Stimulated activated CD4-positive, alpha-beta T cell treated with anti-CD3 and anti-CD28 coated beads, Interleukin-2, amount 100 ng/mL, for 48 hours (primary cell): ENCODE measurements around the gene DIAPH1.
"Not testable (repeated sequence)": the region's sequence is repeated elsewhere in the genome, so short reads cannot be mapped to it uniquely, and the experiment has no call there.

Experiments
- DNase-seq, 2 donors: peaks; one replicate each; pipeline ENCODE4 v3.0.0-alpha.2; 2020

The DIAPH1 gene

GRCh38 chr5:141639357-141640050, 20.7 kb upstream of the DIAPH1 start:
- DNase-seq, result no peak

- DNase-seq, result no peak
Observed at GRCh38 chr5:141638771-141639170, 20.0 kb upstream of the DIAPH1 start.

GRCh38 chr5:141637767-141638419, 19.1 kb upstream of the DIAPH1 start:
- peak; percentile 36 to 47 for DNase-seq

GRCh38 chr5:141637123-141637766, 18.4 kb upstream of the DIAPH1 start:
- peak; percentile 37 to 48 for DNase-seq

- DNase-seq, result peak; percentile 95 to 97
Observed at GRCh38 chr5:141636413-141637122, 17.8 kb upstream of the DIAPH1 start, which contains the start of the genes HDAC3 and RELL2. Gene HDAC3 (minus strand): TSS chr5:141636849. CDS start chr5:141636790, 59 bp downstream. Gene RELL2 (plus strand): TSS chr5:141636997. CDS start chr5:141638226, 1,229 bp downstream.

GRCh38 chr5:141636106-141636412, 17.3 kb upstream of the DIAPH1 start:
- no peak for DNase-seq

GRCh38 chr5:141635646-141636045, 16.8 kb upstream of the DIAPH1 start:
- DNase-seq, result no peak

- DNase-seq, result no peak
Observed at GRCh38 chr5:141634720-141635119, 15.9 kb upstream of the DIAPH1 start.

- no peak for DNase-seq
Observed at GRCh38 chr5:141633871-141634561, 15.2 kb upstream of the DIAPH1 start.

- no peak for DNase-seq
Observed at GRCh38 chr5:141632650-141633049, 13.8 kb upstream of the DIAPH1 start.

- DNase-seq, result no peak
Observed at GRCh38 chr5:141630570-141631140, 11.9 kb upstream of the DIAPH1 start.

- no peak for DNase-seq
Observed at GRCh38 chr5:141628175-141628788, 9.5 kb upstream of the DIAPH1 start.

- DNase-seq, result no peak
Observed at GRCh38 chr5:141623611-141624010, 4.8 kb upstream of the DIAPH1 start.

GRCh38 chr5:141623186-141623585, 4.4 kb upstream of the DIAPH1 start:
- no peak for DNase-seq

- DNase-seq, result peak; percentile 52 to 57
Observed at GRCh38 chr5:141618030-141618803, 583 bp downstream of the DIAPH1 start.

- DNase-seq, result no peak
Observed at GRCh38 chr5:141617682-141618029, 1.1 kb downstream of the DIAPH1 start.

- no peak for DNase-seq
Observed at GRCh38 chr5:141617128-141617527, 1.7 kb downstream of the DIAPH1 start.

GRCh38 chr5:141615991-141616720, 2.6 kb downstream of the DIAPH1 start:
- no peak for DNase-seq

- DNase-seq, result no peak
Observed at GRCh38 chr5:141613344-141613743, 5.5 kb downstream of the DIAPH1 start.

GRCh38 chr5:141611289-141611688, 7.5 kb downstream of the DIAPH1 start:
- no peak for DNase-seq

- not testable (repeated sequence) for DNase-seq
Observed at GRCh38 chr5:141609921-141610320, 8.9 kb downstream of the DIAPH1 start.
